ENCODE measurements around the gene TANC1.
A peak's percentile ranks its signal among the peaks of the same experiment; 100 is the strongest.

Gene TANC1

DNA sequence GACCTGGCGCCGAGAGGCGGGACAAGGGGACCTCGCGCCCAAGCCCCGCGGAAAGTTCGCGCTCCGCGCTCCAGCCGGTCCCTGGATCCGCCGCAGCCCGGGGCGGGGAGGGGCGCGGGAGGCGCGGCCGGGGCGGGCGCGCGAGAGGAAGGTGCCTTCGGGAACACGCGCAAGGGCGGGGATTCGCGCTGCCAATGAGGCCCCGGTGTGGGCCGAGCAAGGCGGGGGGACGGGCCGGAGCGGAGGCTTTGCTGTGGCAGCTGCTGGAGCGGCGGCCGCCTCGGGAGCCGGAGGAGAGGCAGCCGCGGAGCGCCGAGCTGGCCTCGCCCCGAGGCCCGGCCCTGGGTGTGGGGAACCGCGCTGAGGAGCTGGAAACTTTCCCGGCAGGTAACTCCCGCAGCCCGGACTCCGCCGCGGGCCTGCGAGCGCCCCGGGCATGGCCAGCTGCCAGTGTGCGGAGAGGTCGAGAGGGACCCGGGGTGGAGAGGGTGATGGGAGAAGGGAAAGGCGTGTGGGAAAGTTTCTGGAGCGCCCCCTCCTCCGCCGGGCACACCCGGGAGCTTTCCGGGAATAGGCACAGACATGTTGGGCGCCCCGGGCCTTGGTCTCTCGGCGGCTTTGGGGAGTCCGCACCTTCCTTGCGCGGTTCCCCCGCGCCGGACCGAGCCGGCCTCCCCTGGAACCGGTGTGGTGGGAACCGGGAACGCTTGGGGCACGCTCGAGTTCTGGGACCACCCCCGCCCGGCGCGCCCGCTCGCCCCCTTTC, at the start of gene TANC1:
Gene TANC1 (plus strand): TSS at position 245 of the 766 bp plus-strand sequence. CDS start 97,271 bp downstream, outside the sequence.
- TF ChIP-seq, protein P1, sequence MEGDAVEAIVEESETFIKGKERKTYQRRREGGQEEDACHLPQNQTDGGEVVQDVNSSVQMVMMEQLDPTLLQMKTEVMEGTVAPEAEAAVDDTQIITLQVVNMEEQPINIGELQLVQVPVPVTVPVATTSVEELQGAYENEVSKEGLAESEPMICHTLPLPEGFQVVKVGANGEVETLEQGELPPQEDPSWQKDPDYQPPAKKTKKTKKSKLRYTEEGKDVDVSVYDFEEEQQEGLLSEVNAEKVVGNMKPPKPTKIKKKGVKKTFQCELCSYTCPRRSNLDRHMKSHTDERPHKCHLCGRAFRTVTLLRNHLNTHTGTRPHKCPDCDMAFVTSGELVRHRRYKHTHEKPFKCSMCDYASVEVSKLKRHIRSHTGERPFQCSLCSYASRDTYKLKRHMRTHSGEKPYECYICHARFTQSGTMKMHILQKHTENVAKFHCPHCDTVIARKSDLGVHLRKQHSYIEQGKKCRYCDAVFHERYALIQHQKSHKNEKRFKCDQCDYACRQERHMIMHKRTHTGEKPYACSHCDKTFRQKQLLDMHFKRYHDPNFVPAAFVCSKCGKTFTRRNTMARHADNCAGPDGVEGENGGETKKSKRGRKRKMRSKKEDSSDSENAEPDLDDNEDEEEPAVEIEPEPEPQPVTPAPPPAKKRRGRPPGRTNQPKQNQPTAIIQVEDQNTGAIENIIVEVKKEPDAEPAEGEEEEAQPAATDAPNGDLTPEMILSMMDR (IDR thresholded peaks at IDR 0.05; ENCODE audit: insufficient read depth, missing control alignments) = no peak

DNA sequence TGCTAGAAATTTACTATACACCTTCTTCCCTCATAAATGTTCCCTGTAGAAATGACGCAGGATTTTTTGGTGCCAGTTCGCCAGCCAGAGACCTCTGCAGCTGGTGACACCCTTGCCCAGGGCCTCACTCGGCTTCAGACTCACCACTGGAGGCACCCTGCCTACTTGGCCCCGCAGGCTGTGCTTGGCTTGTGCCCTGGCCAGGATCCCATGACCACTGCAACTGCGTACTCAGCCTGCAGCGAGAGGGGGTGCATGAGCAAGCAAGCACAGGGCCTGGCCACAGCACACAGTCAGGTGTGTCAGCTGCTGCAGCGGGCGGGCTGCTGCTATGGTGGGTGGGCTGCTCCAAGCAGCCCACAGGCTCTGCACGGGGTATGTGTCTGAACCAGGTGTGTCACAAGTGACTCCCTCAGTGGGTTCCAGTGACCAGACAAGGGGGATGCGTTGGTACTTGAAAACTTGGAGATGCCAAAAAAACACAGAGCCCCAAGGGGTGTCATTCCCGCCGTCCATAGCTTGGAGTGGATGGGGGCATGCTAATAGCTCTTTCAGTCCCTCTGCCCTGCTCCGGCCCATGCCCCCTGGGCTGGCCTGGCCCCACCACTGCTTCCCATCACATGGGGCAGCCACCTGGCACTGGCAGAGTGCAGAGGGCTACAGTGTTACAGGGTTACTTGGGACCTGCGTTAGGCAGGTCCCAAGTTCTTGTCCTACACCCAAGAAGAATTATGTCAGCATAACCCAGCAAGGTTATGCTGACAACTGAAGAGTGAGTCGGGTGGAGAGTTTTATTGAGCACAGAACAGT, 46.6 kb upstream of the TANC1 start:
- FAIRE-seq = no peak
- DNase-seq (ENCODE audit: insufficient read length, low spot score) = no peak
- TF ChIP-seq, protein P1 (IDR thresholded peaks at IDR 0.05; ENCODE audit: insufficient read depth, missing control alignments) = no peak

More for the DNA sequence above, at the start of gene TANC1:
- no peak for FAIRE-seq
- DNase-seq (ENCODE audit: insufficient read length, low spot score) = peak; percentile 32

- DNase-seq (ENCODE audit: insufficient read length, low spot score) (no peak), FAIRE-seq (no peak)
- TF ChIP-seq, protein P1 (IDR thresholded peaks at IDR 0.05; ENCODE audit: insufficient read depth, missing control alignments) = no peak
These were observed 45.8 kb upstream of the TANC1 start for GRCh38 chr2:158922601-158923000.

DNA sequence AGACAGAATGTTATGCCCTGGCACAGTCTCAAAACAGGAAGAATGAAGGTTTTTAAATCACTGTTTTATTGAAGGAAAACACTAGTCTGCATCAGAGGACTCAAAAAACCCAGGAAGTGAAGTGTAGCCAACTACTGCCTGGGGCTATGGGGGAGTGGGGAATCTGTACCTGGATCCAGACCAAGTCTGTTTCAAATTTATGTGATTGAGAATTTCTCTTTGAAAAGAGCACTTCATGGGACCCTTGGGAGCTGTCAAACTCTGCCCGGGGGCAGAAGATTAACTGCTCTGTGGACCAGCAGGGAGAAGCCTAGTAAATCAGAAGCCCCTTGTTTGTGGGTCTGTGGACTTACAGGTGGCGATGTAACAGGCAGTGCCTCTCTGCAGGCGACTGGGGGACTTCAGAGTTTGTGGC, 45.3 kb upstream of the TANC1 start:
- no peak for FAIRE-seq
- no peak for DNase-seq (ENCODE audit: insufficient read length, low spot score)
- TF ChIP-seq, protein P1 (IDR thresholded peaks at IDR 0.05; ENCODE audit: insufficient read depth, missing control alignments) = no peak

- DNase-seq (ENCODE audit: insufficient read length, low spot score) = no peak
- TF ChIP-seq, protein P1 (IDR thresholded peaks at IDR 0.05; ENCODE audit: insufficient read depth, missing control alignments) = no peak
- FAIRE-seq = no peak
These were observed 44.8 kb upstream of the TANC1 start for GRCh38 chr2:158923641-158924040.

GRCh38 chr2:158926478-158926948, 41.9 kb upstream of the TANC1 start:
- FAIRE-seq = no peak
- DNase-seq (ENCODE audit: insufficient read length, low spot score) = no peak
- TF ChIP-seq, protein P1 (IDR thresholded peaks at IDR 0.05; ENCODE audit: insufficient read depth, missing control alignments) = no peak
